Measurements from ENCODE around the gene TMEM221.

Gene TMEM221

GRCh38 chr19:17448131-17448967, at the start of gene TMEM221:
TMEM221 (minus strand) TSS chr19:17448668; CDS start chr19:17448462, 206 bp downstream.
- ChIA-PET POLR2A (interaction anchor here (0.6 to 1.2 kb wide), 4 partner anchors 109 to 619 kb away, joined by 3 to 8 read pairs (median 4); partner anchors contain the start of gene RPL18A), CTCF (interaction anchor here (0.5 to 3.2 kb wide), 12 partner anchors 10 to 970 kb away, joined by 3 to 21 read pairs (median 3); no protein-coding TSS in a partner anchor)
- Histone ChIP-seq H3K36me3 (ENCODE audit: control insufficient read depth in 2 of 2, insufficient read depth in 1 of 2, low read length in 2 of 2) (no peaks in the 10 kb centered on the region; a peak in 1 of 3 replicates), H3K4me3 (ENCODE audit: low read depth, low read length) (peak within 1 kb of the TSS; percentile 43), H3K27ac (ENCODE audit: extremely low read depth, low read depth, low read length) (peak within 1 kb of the TSS; percentile 21; the same call in 1 of the 2 replicates), H3K9me3 (ENCODE audit: control insufficient read depth, insufficient read depth, low read depth, low read length) (no peaks in the 10 kb centered on the region), H3K4me1 (ENCODE audit: control insufficient read depth, insufficient read depth, low read length) (no peaks in the 10 kb centered on the region)
- peak; percentile 67 for TF ChIP-seq KLF1 (tag by site-specific recombination; IDR thresholded peaks at IDR 0.05)
- TF ChIP-seq ZNF140 (tag by site-specific recombination; IDR thresholded peaks at IDR 0.05) = no peak
- no peak for TF ChIP-seq BCL6B (tag by site-specific recombination; IDR thresholded peaks at IDR 0.05)
- TF ChIP-seq ZNF174 (tag by site-specific recombination; IDR thresholded peaks at IDR 0.05) = no peak
- no peak for TF ChIP-seq ZNF10 (tag by site-specific recombination; IDR thresholded peaks at IDR 0.05)
- no peak for TF ChIP-seq ZNF211 (tag by site-specific recombination; IDR thresholded peaks at IDR 0.05; ENCODE audit: low read depth)
- no peak for TF ChIP-seq PBX3 (CRISPR knock-in tag; IDR thresholded peaks at IDR 0.05)
- no peak for TF ChIP-seq ZNF394 (tag by site-specific recombination; IDR thresholded peaks at IDR 0.05; ENCODE audit: borderline replicate concordance)
- no peak for TF ChIP-seq ELK4 (IDR thresholded peaks at IDR 0.05; ENCODE audit: borderline replicate concordance, low read depth, low read length)
- TF ChIP-seq ZNF776 (tag by site-specific recombination; IDR thresholded peaks at IDR 0.05; ENCODE audit: borderline replicate concordance) = no peak
- TF ChIP-seq ZNF701 (tag by site-specific recombination; IDR thresholded peaks at IDR 0.05) = no peak
- TF ChIP-seq ZNF302 (tag by site-specific recombination; IDR thresholded peaks at IDR 0.05; ENCODE audit: low read depth) = no peak
- peak; percentile 42; the same call in 1 of the 2 replicates for TF ChIP-seq ZFHX2 (tag by site-specific recombination; conservative IDR thresholded peaks at IDR 0.05)
- TF ChIP-seq ZNF670 (tag by site-specific recombination; IDR thresholded peaks at IDR 0.05; ENCODE audit: low read depth) = no peak
- no peak for TF ChIP-seq ZNF513 (tag by site-specific recombination; IDR thresholded peaks at IDR 0.05)
- TF ChIP-seq ZNF16 (tag by site-specific recombination; IDR thresholded peaks at IDR 0.05; ENCODE audit: low read depth) = no peak
- TF ChIP-seq ZNF792 (tag by site-specific recombination; IDR thresholded peaks at IDR 0.05) = no peak
- TF ChIP-seq GFI1B (tag by site-specific recombination; IDR thresholded peaks at IDR 0.05) = no peak
- TF ChIP-seq ZEB2 (tag by site-specific recombination; IDR thresholded peaks at IDR 0.05) = peak; percentile 37; the same call in 1 of the 2 replicates
- peak; percentile 70 for TF ChIP-seq GLIS1 (tag by site-specific recombination; IDR thresholded peaks at IDR 0.05)
- TF ChIP-seq ZBTB48 (tag by site-specific recombination; IDR thresholded peaks at IDR 0.05) = 0 out of 2 replicates have a peak, but pooled peaks have one; percentile 39
- no peak for TF ChIP-seq WT1 (tag by site-specific recombination; IDR thresholded peaks at IDR 0.05)
- TF ChIP-seq ZNF354C (tag by site-specific recombination; IDR thresholded peaks at IDR 0.05; ENCODE audit: borderline replicate concordance, low read depth) = no peak
- no peak for TF ChIP-seq ZNF660 (tag by site-specific recombination; IDR thresholded peaks at IDR 0.05)
- TF ChIP-seq ZNF521 (tag by site-specific recombination; IDR thresholded peaks at IDR 0.05) = no peak
- TF ChIP-seq ZNF248 (tag by site-specific recombination; IDR thresholded peaks at IDR 0.05) = no peak
- TF ChIP-seq ZNF658 (tag by site-specific recombination; IDR thresholded peaks at IDR 0.05) = no peak
- TF ChIP-seq ZNF292 (tag by site-specific recombination; IDR thresholded peaks at IDR 0.05; ENCODE audit: borderline replicate concordance, low read depth) = no peak
- TF ChIP-seq EGR2 (tag by site-specific recombination; IDR thresholded peaks at IDR 0.05; ENCODE audit: low read depth) = no peak
- peak; percentile 54; the same call in 1 of the 2 replicates for TF ChIP-seq ZNF692 (tag by site-specific recombination; IDR thresholded peaks at IDR 0.05)
- no peak for TF ChIP-seq OSR2 (tag by site-specific recombination; IDR thresholded peaks at IDR 0.05)

Measured in HEK293 (cell line).